ENCODE measurements around the gene AKAP14.
"Not testable (repeated sequence)": the region's sequence is repeated elsewhere in the genome, so short reads cannot be mapped to it uniquely, and the experiment has no call there.

The AKAP14 gene

DNA sequence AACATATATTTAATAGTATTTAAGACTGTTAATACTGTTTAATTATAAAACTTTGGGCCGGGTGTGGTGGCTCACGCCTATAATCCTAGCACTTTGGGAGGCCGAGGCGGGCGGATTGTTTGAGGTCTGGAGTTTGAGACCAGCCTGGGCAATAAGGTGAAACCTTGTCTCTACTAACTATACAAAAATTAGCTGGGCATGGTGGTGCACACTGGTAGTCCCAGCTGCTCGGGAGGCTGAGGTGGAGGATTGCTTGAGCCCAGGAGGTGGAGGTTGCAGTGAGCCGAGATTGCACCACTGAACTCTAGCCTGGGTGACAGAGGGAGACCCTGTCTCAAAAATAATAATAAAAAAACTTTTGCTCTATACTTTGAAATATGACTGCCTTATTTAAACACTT, 26.7 kb downstream of the AKAP14 start:
- not testable (repeated sequence) for DNase-seq (ENCODE audit: low read depth)

DNA sequence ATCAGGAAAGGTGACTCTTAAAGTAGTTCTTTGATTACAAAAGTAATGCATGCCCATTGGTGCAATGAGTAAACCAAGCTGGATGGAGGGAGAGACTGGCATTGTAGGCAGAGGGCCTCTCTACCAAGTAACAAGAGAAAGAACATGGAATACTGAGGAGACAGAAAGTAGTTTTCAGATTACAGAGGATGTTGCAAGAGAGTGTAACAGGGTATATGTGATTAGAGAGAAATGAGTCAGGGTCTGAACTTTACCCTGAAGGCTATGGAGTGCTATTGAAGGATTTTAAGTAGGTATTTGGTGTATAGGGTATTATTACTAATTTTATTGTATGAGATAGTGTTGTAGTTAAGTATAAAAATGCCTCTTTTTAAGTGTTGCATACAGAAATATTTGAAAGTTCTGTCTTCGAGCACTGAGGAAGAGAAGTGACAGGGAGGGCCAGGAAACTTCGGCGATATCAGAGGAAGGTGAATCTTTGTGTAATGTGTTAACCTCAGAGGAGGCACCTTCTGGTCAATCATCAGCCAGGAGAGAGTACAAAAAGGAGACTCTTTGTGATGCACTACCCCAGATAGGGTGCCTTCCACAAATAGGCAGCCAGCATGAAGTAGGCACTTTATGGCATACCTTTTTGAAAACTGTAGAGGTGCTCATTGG, 39.7 kb downstream of the AKAP14 start:
- DNase-seq (ENCODE audit: low read depth), result no peak

GRCh38 chrX:119941336-119941735, 45.6 kb downstream of the AKAP14 start:
- DNase-seq (ENCODE audit: low read depth), result no peak

GRCh38 chrX:119942173-119942819, 46.6 kb downstream of the AKAP14 start:
- DNase-seq (ENCODE audit: low read depth), result no peak

GRCh38 chrX:119942831-119943184, 47.1 kb downstream of the AKAP14 start:
- no peak for DNase-seq (ENCODE audit: low read depth)

GRCh38 chrX:119943185-119943988, 47.7 kb downstream of the AKAP14 start, which contains the start of gene NKAP:
Gene NKAP, minus strand, starts transcription at chrX:119943751. Its CDS starts 146 bp downstream, at chrX:119943605.
- DNase-seq (ENCODE audit: low read depth), result peak; percentile 67

DNA sequence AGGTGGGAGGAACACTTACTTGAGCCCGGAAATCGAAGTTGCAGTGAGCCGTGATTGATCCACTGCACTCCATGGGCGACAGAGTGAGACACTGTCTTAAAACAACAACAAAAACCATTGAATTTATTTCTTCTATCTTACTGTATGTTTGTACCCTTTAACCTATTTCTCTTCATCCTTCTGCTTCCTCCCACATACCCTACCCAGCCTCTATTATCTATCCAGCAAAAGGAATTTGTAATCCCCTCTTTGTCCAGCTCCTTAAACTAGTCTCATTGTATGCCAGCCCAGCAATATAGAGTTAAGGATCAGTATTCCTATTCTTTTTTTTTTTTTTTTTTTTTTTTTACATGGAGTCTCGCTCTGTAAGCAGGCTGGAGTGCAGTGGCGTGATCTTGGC, 49.8 kb downstream of the AKAP14 start:
- no peak for DNase-seq (ENCODE audit: low read depth)

DNA sequence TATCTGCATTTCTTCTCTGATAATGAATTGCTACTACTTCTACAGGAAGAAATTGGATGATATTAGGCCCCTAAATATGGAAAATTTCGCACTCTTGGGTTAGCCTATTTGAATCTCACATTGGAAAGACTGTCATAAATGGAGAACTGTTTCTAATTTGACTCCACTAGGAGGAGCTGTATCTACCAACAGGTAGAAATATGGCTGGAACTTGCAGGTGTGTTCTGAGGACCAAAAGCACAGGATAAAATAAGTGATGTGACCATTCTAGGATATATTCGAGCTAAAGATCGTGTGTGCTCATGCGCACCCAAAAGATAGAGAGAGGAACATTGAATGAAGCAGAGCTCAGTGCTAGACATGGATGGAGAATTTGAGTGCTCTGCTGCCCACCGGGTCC, 52.7 kb downstream of the AKAP14 start:
- DNase-seq (ENCODE audit: low read depth), result no peak

- DNase-seq (ENCODE audit: low read depth), result no peak
These were observed 58.7 kb downstream of the AKAP14 start for GRCh38 chrX:119954374-119954773.

- DNase-seq (ENCODE audit: low read depth), result not testable (repeated sequence)
These were observed 60.3 kb downstream of the AKAP14 start for GRCh38 chrX:119955807-119956570.

GRCh38 chrX:119960625-119961024, 64.9 kb downstream of the AKAP14 start:
- DNase-seq (ENCODE audit: low read depth), result no peak

DNA sequence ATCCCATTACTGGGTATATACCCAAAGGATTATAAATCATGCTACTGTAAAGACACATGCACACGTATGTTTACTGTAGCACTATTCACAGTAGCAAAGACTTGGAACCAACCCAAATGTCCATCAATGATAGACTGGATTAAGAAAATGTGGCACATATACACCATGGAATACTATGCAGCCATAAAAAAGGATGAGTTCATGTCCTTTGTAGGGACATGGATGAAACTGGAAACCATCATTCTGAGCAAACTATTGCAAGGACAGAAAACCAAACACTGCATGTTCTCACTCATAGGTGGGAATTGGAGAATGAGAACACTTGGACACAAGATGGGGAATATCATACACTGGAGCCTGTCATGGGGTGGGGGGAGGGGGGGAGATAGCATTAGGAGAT, 71.1 kb downstream of the AKAP14 start:
- DNase-seq (ENCODE audit: low read depth), result not testable (repeated sequence)

Measured in activated T-helper 9 cell treated with anti-CD3 and anti-CD28 coated beads, Interleukin-2, amount 50 U/mL, for 16 hours (primary cell).